Chondrocyte (in vitro differentiated cells): ENCODE data around the gene SNX30. TPM values are rescaled to one million over a fixed set of nuclear protein-coding genes. Genes with fewer than 3 reads are reported as not detected.

Experiments used
- DNase-seq: peaks from one replicate; pipeline ENCODE4 v3.0.0; 2021; ENCODE audit warnings: mixed read lengths, low spot score
- H3K27ac Mint-ChIP-seq: one replicate; pipeline ENCODE4 v1.8.0; 2021; ENCODE audit warnings: mild to moderate bottlenecking, moderate library complexity, mixed read lengths; ENCODE audit not compliant: unreplicated experiment
- H3K27me3 Mint-ChIP-seq: 2 replicates; pipeline ENCODE4 v1.8.0; 2021; ENCODE audit warnings: low read depth, mixed read lengths
- H3K36me3 Mint-ChIP-seq: 2 replicates; pipeline ENCODE4 v1.8.0; 2021; ENCODE audit warnings: low read depth, mixed read lengths
- H3K4me1 Mint-ChIP-seq: 2 replicates; pipeline ENCODE4 v1.8.0; 2021; ENCODE audit warnings: low read depth, mild to moderate bottlenecking, mixed read lengths
- H3K4me3 Mint-ChIP-seq: one replicate; pipeline ENCODE4 v1.8.0; 2021; ENCODE audit warnings: mild to moderate bottlenecking, moderate library complexity, mixed read lengths; ENCODE audit not compliant: unreplicated experiment
- H3K9me3 Mint-ChIP-seq: 2 replicates; pipeline ENCODE4 v1.8.0; 2021; ENCODE audit warnings: low read depth, mixed read lengths
- CTCF ChIP-seq: fragments of 200-600 bp; sonication (generic); IDR thresholded peaks from 2 replicates; pipeline ENCODE4 v1.5.0; 2021; ENCODE audit warnings: antibody characterized with exemption, mild to moderate bottlenecking, moderate library complexity
- total RNA-seq: library from RNA; stranded (reverse); gene quantifications from 3 replicates; pipeline ENCODE4 v1.2.1, GENCODE V29; 2021

SNX30 gene
- total RNA-seq, 1 donor from 2014 or later: 19.9 TPM

DNA sequence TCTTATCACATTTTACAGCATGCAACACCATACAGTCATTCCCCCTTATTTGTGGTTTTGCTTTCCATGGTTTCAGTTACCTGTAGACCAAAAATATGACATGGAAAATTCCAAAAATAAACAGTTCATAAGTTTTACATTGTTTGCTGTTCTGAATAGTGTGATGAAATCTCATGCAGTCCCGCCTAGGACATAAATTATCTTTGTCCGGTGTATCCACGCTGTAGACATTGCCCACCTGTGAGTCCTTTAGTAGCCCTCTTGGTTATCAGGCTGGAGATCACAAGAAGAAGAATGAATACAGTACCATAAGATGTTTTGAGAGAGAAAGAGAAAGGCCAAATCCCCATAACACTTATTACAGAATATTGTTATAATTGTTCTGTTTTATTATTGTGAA is 72.1 kb downstream of the SNX30 start:
- no peak for TF ChIP-seq CTCF
- no peak for DNase-seq
- no peak overlapping the region for H3K27ac Mint-ChIP-seq
- peaks cover 27% of the 10 kb centered on the region for H3K4me1 Mint-ChIP-seq
- H3K27me3 Mint-ChIP-seq: no peaks in the 10 kb centered on the region
- H3K9me3 Mint-ChIP-seq: no peaks in the 10 kb centered on the region
- H3K36me3 Mint-ChIP-seq: peaks cover 18% of the 10 kb centered on the region
- no peak overlapping the region for H3K4me3 Mint-ChIP-seq

- peaks cover 18% of the 10 kb centered on the region for H3K36me3 Mint-ChIP-seq
- DNase-seq: no peak
- H3K27ac Mint-ChIP-seq: no peak overlapping the region
- peaks cover 24% of the 10 kb centered on the region for H3K4me1 Mint-ChIP-seq
- no peaks in the 10 kb centered on the region for H3K9me3 Mint-ChIP-seq
- TF ChIP-seq CTCF: no peak
- H3K27me3 Mint-ChIP-seq: no peaks in the 10 kb centered on the region
- no peak overlapping the region for H3K4me3 Mint-ChIP-seq
Observed at GRCh38 chr9:112823257-112823656, 72.7 kb downstream of the SNX30 start.

DNA sequence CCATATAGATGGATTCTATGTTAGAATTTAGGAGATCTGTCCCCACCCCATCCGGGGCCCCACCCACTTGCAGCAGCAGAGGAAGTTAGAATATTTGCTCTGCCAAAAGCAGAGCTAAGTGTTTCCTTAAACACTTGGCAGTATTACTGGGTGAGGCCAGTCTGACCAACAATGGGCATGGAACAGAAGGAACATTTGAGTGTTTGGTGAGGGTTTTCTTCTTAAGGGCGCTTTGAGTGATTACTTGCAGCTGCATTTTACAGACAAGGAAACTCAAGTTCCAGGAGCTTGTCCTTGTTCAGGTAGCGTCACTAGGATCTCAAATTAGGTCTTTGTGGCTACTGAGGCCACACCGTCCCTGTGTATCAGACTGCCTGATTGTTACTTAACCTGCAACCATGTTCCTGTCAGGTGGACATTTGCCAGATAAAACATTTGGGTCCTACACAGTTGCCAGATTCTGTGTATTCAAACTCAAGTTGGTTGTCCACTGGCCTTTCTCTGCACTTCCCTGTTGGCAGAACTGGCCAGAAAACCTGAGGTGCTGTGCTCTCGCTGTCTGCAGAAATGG is 80.8 kb downstream of the SNX30 start:
- H3K27ac Mint-ChIP-seq: no peak overlapping the region
- TF ChIP-seq CTCF: no peak
- peaks cover 10% of the 10 kb centered on the region for H3K36me3 Mint-ChIP-seq
- no peaks in the 10 kb centered on the region for H3K9me3 Mint-ChIP-seq
- H3K4me1 Mint-ChIP-seq: peaks cover 7% of the 10 kb centered on the region
- H3K4me3 Mint-ChIP-seq: no peak overlapping the region
- no peaks in the 10 kb centered on the region for H3K27me3 Mint-ChIP-seq
- DNase-seq: no peak

GRCh38 chr9:112831969-112832368 is 81.4 kb downstream of the SNX30 start:
- no peak overlapping the region for H3K27ac Mint-ChIP-seq
- peaks cover 13% of the 10 kb centered on the region for H3K36me3 Mint-ChIP-seq
- DNase-seq: no peak
- H3K9me3 Mint-ChIP-seq: no peaks in the 10 kb centered on the region
- H3K4me3 Mint-ChIP-seq: no peak overlapping the region
- peaks cover 7% of the 10 kb centered on the region for H3K4me1 Mint-ChIP-seq
- no peaks in the 10 kb centered on the region for H3K27me3 Mint-ChIP-seq
- TF ChIP-seq CTCF: no peak

DNA sequence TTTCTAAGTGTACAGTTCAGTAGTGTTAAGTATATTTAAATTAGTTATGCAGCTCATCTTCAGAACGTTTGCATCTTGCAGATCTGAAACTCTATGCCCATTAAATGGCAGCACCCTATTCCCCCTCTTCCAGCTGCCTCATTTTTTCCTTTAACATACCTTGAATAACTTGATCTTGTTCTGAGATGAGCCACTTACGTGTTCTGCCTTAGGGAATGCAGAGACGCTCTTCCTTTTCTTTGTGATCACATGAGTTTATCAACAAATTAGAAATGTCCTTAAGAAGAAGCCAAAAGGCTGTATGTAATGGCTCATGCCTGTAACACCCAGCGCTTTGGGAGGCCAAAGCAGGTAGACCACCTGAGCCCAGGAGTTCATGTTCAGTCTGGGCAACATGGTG is 82.5 kb downstream of the SNX30 start:
- H3K27ac Mint-ChIP-seq: no peak overlapping the region
- H3K27me3 Mint-ChIP-seq: no peaks in the 10 kb centered on the region
- no peak for TF ChIP-seq CTCF
- peaks cover 15% of the 10 kb centered on the region for H3K36me3 Mint-ChIP-seq
- H3K9me3 Mint-ChIP-seq: no peaks in the 10 kb centered on the region
- no peak for DNase-seq
- no peak overlapping the region for H3K4me3 Mint-ChIP-seq
- peaks cover 7% of the 10 kb centered on the region for H3K4me1 Mint-ChIP-seq
